IMR-90 (cell line): ENCODE results near the gene AGAP1. TPM values are rescaled to one million over a fixed set of nuclear protein-coding genes. Genes with fewer than 3 reads are reported as not detected.

Source experiments
- ATAC-seq: fragments of 200-7000 bp; cut with Tn5 transposase; 2 replicates; pipeline ENCODE4 v1.9.1; 2020; ENCODE audit warnings: low read depth, mild to moderate bottlenecking, moderate library complexity
- BruUV-seq: library from RNA; stranded (reverse); fragments of 400-500 nt; replicated peaks from 2 replicates; lab custom pipeline; 2021; lab: Mats Ljungman, UMichigan
- CTCF ChIA-PET: fragments of 300-600 bp; formaldehyde crosslinking; extraction: SDS; loops from one replicate; lab custom pipeline; 2021; ENCODE audit warnings: antibody characterized with exemption; lab: Yijun Ruan, JAX
- POLR2A ChIA-PET: fragments of 300-600 bp; sonication (Branson Sonifier 250); formaldehyde crosslinking; loops from one replicate; lab custom pipeline; 2022; ENCODE audit warnings: antibody characterized with exemption; ENCODE audit not compliant: unreplicated experiment; lab: Charles Lee
- DNase-seq: peaks from one replicate; pipeline ENCODE4 v3.0.0; 2013
- H2AFZ ChIP-seq: replicated peaks from 2 replicates; pipeline ENCODE3; 2013; ENCODE audit warnings: low read length, mild to moderate bottlenecking; ENCODE audit not compliant: poor library complexity
- H2AK5ac ChIP-seq: 2 replicates; pipeline ENCODE4 v1.6.1; 2013; ENCODE audit warnings: low read depth, low read length, inconsistent platforms
- H2AK9ac ChIP-seq: replicated peaks from 2 replicates; pipeline ENCODE3; 2013; ENCODE audit warnings: mild to moderate bottlenecking, low read depth, low read length, moderate library complexity; ENCODE audit not compliant: poor library complexity
- H2BK120ac ChIP-seq: 2 replicates; pipeline ENCODE4 v1.6.1; 2013; ENCODE audit warnings: low read depth, low read length, inconsistent platforms
- H2BK15ac ChIP-seq: 3 replicates; pipeline ENCODE4 v1.6.1; 2013; ENCODE audit warnings: low read depth, low read length, inconsistent platforms
- H2BK20ac ChIP-seq: 2 replicates; pipeline ENCODE4 v1.6.1; 2013; ENCODE audit warnings: low read depth, mild to moderate bottlenecking, inconsistent platforms, low read length, moderate library complexity
- H2BK5ac ChIP-seq: 2 replicates; pipeline ENCODE4 v1.6.1; 2013; ENCODE audit warnings: mild to moderate bottlenecking, low read depth, low read length, inconsistent platforms; ENCODE audit not compliant: poor library complexity, severe bottlenecking
- H3K14ac ChIP-seq: replicated peaks from 2 replicates; pipeline ENCODE4 v1.6.1; 2013; ENCODE audit warnings: low read depth, low read length, inconsistent platforms
- H3K18ac ChIP-seq: 2 replicates; pipeline ENCODE4 v1.6.1; 2013; ENCODE audit warnings: low read depth, low read length, control low read depth
- H3K23ac ChIP-seq: 2 replicates; pipeline ENCODE4 v1.6.1; 2013; ENCODE audit warnings: low read depth, low read length, inconsistent platforms
- H3K27ac ChIP-seq: 2 replicates; pipeline ENCODE4 v1.5.1; 2013; ENCODE audit warnings: mild to moderate bottlenecking, control low read depth, low read length; ENCODE audit not compliant: insufficient read depth
- H3K27me3 ChIP-seq: 2 replicates; pipeline ENCODE4 v1.6.1; 2013; ENCODE audit warnings: low read length; ENCODE audit not compliant: control insufficient read depth, insufficient read depth
- H3K36me3 ChIP-seq: 2 replicates; pipeline ENCODE4 v1.6.1; 2013; ENCODE audit warnings: low read length, mixed read lengths; ENCODE audit not compliant: control insufficient read depth, insufficient read depth
- H3K4ac ChIP-seq: 2 replicates; pipeline ENCODE4 v1.6.1; 2013; ENCODE audit warnings: low read depth, low read length, inconsistent platforms
- H3K4me1 ChIP-seq: 2 replicates; pipeline ENCODE4 v1.6.1; 2013; ENCODE audit warnings: low read length, mixed read lengths; ENCODE audit not compliant: control insufficient read depth, insufficient read depth
- H3K4me2 ChIP-seq: 2 replicates; pipeline ENCODE4 v1.6.1; 2013; ENCODE audit warnings: low read depth, mild to moderate bottlenecking, control low read depth, low read length, moderate library complexity
- H3K4me3 ChIP-seq: 2 replicates; pipeline ENCODE4 v1.5.1; 2013; ENCODE audit warnings: low read depth, mild to moderate bottlenecking, control low read depth, low read length, moderate library complexity; ENCODE audit not compliant: insufficient read depth
- H3K56ac ChIP-seq: 2 replicates; pipeline ENCODE4 v1.6.1; 2013; ENCODE audit warnings: low read length, inconsistent platforms; ENCODE audit not compliant: insufficient read depth; ENCODE audit errors: extremely low read depth
- H3K79me1 ChIP-seq, 2 experiments: 2 replicates each; pipeline ENCODE4 v1.6.1; 2013; ENCODE audit warnings: low read length in 2 of 2, inconsistent platforms in 1 of 2, low read depth in 1 of 2
- H3K9ac ChIP-seq: 2 replicates; pipeline ENCODE4 v1.6.1; 2013; ENCODE audit warnings: low read depth, low read length, control low read depth
- H3K9me1 ChIP-seq: 2 replicates; pipeline ENCODE4 v1.6.1; 2013; ENCODE audit warnings: low read length, inconsistent platforms; ENCODE audit not compliant: insufficient read depth
- H3K9me3 ChIP-seq: 2 replicates; pipeline ENCODE4 v1.6.1; 2013; ENCODE audit warnings: low read length; ENCODE audit not compliant: control insufficient read depth, insufficient read depth
- H4K20me1 ChIP-seq: 2 replicates; pipeline ENCODE4 v1.6.1; 2013; ENCODE audit warnings: low read length, inconsistent platforms; ENCODE audit not compliant: insufficient read depth
- H4K5ac ChIP-seq: 2 replicates; pipeline ENCODE4 v1.6.1; 2013; ENCODE audit warnings: mild to moderate bottlenecking, low read depth, low read length, control low read depth
- H4K8ac ChIP-seq, 2 experiments: 2 replicates each; pipeline ENCODE4 v1.6.1; 2013; ENCODE audit warnings: low read depth in 2 of 2, low read length in 2 of 2, control low read depth in 1 of 2, inconsistent platforms in 1 of 2
- H4K91ac ChIP-seq: 2 replicates; pipeline ENCODE4 v1.6.1; 2013; ENCODE audit warnings: low read depth, low read length, inconsistent platforms; ENCODE audit not compliant: insufficient read depth
- BHLHE40 ChIP-seq: fragments of 150-350 bp; IDR thresholded peaks from 2 replicates; pipeline ENCODE4 v1.6.1; 2016; ENCODE audit warnings: mild to moderate bottlenecking, low read depth, low read length
- CEBPB ChIP-seq: IDR thresholded peaks from 2 replicates; pipeline ENCODE4 v1.6.1; 2012; ENCODE audit warnings: low read depth, low read length, improper control_type of control experiment
- CHD1 ChIP-seq: IDR thresholded peaks from 2 replicates; pipeline ENCODE4 v1.6.1; 2012; ENCODE audit warnings: low read depth, low read length, improper control_type of control experiment
- ELK1 ChIP-seq: fragments of 150-350 bp; IDR thresholded peaks from 2 replicates; pipeline ENCODE4 v1.6.1; 2016; ENCODE audit warnings: low read depth, mild to moderate bottlenecking, low read length, moderate library complexity, borderline replicate concordance
- FOS ChIP-seq: fragments of 150-350 bp; IDR thresholded peaks from 2 replicates; pipeline ENCODE4 v1.6.1; 2016; ENCODE audit warnings: low read depth, low read length
- MAZ ChIP-seq: IDR thresholded peaks from 2 replicates; pipeline ENCODE4 v1.6.1; 2012; ENCODE audit warnings: low read depth, mild to moderate bottlenecking, low read length, improper control_type of control experiment, moderate library complexity, borderline replicate concordance
- MXI1 ChIP-seq: IDR thresholded peaks from 2 replicates; pipeline ENCODE4 v1.6.1; 2012; ENCODE audit warnings: low read depth, mild to moderate bottlenecking, low read length, moderate library complexity, borderline replicate concordance
- NFE2L2 ChIP-seq: fragments of 150-350 bp; IDR thresholded peaks from 2 replicates; pipeline ENCODE4 v1.6.1; 2016; ENCODE audit warnings: low read depth, mild to moderate bottlenecking, low read length
- POLR2A ChIP-seq: IDR thresholded peaks from 2 replicates; pipeline ENCODE4 v1.6.1; 2012; ENCODE audit warnings: mild to moderate bottlenecking, low read depth, low read length
- RAD21 ChIP-seq: IDR thresholded peaks from 2 replicates; pipeline ENCODE4 v1.6.1; 2012; ENCODE audit warnings: low read length, improper control_type of control experiment
- RCOR1 ChIP-seq: IDR thresholded peaks from 2 replicates; pipeline ENCODE4 v1.6.1; 2012; ENCODE audit warnings: mild to moderate bottlenecking, low read length, improper control_type of control experiment; ENCODE audit not compliant: insufficient replicate concordance
- RFX5 ChIP-seq: IDR thresholded peaks from 2 replicates; pipeline ENCODE4 v1.8.0; 2012; ENCODE audit warnings: low read depth, mild to moderate bottlenecking, low read length, moderate library complexity
- SMC3 ChIP-seq: fragments of 150-350 bp; IDR thresholded peaks from 2 replicates; pipeline ENCODE4 v1.6.1; 2016; ENCODE audit warnings: low read depth, mild to moderate bottlenecking, antibody characterized with exemption, low read length, moderate library complexity
- USF2 ChIP-seq: fragments of 150-350 bp; IDR thresholded peaks from 2 replicates; pipeline ENCODE4 v1.6.1; 2017; ENCODE audit warnings: mild to moderate bottlenecking, antibody characterized with exemption, low read length, low read depth
- WGBS, 2 experiments: methylation state at CpG; one replicate each; pipeline versions ENCODE4 v1.1.5 to v1.1.7; 2013; ENCODE audit warnings: missing lambda C conversion rate in 2 of 2; ENCODE audit not compliant: insufficient read length in 1 of 2; ENCODE audit errors: extremely low coverage in 2 of 2; 5-methylcytosine and 5-hydroxymethylcytosine counted together
- dilution Hi-C: fragments of 300-500 bp; cut with HindIII; formaldehyde crosslinking; loops from one replicate; pipeline ENCODE4 v1.14.3; 2018; ENCODE audit warnings: low sequenced_read_pairs; ENCODE audit not compliant: unreplicated experiment
- in situ Hi-C: fragments of 300-500 bp; cut with MboI; formaldehyde crosslinking; loops from 3 replicates; pipeline ENCODE4 v1.14.3; 2019; ENCODE audit warnings: low sequenced_read_pairs, inconsistent platforms, mixed read lengths
- intact Hi-C: fragments of 100-400 bp; cut with micrococcal nuclease; formaldehyde crosslinking; loops from 2 replicates; pipeline ENCODE4 v1.10.0; 2022
- polyA plus RNA-seq, 3 experiments: library from polyadenylated mRNA; depleted of rRNA; stranded (reverse); fragments of >200 nt; gene quantifications; 2 replicates each; pipeline ENCODE4 v1.2.3, GENCODE V29; 2012; ENCODE audit warnings: low replicate concordance in 1 of 3
- total RNA-seq: library from RNA; depleted of rRNA; stranded (reverse); fragments of >200 nt; gene quantifications from 2 replicates; pipeline ENCODE4 v1.2.3, GENCODE V29; 2012

AGAP1 gene
- total and polyA plus RNA-seq, 2 of the 4 experiments (the other 2 are of a cell fraction) = 15.1 to 16.4 TPM

- in situ Hi-C loops = no loop called here
- no TSS peak for BruUV-seq
Measured at GRCh38 chr2:235922839-235923238, 429.0 kb downstream of the AGAP1 start.

More at GRCh38 chr2:235922839-235923238, 429.0 kb downstream of the AGAP1 start:
- Histone ChIP-seq H3K18ac (no peak overlapping the region), H3K9me1 (peaks cover 10% of the 10 kb centered on the region; the same call in 1 of the 2 replicates), H3K23ac (no peak overlapping the region), H3K4me2 (no peak overlapping the region), H4K91ac (no peak overlapping the region), H3K14ac (no peak overlapping the region), H3K9me3 (no peaks in the 10 kb centered on the region), H3K27ac (no peak overlapping the region), H2BK120ac (no peak overlapping the region), H2BK20ac (no peak overlapping the region), H3K56ac (no peak overlapping the region), H4K20me1 (no peaks in the 10 kb centered on the region; the same call in 1 of the 2 replicates), H3K4me1 (no peaks in the 10 kb centered on the region), H3K4ac (no peak overlapping the region), H2AK5ac (no peak overlapping the region), H4K8ac (no peak overlapping the region), H2BK15ac (no peak overlapping the region), H2AFZ (no peak overlapping the region), H2AK9ac (no peak overlapping the region), H4K5ac (no peak overlapping the region), H3K79me1 (no peaks in the 10 kb centered on the region), H3K27me3 (no peaks in the 10 kb centered on the region), H3K36me3 (no peaks in the 10 kb centered on the region), H3K4me3 (no peak overlapping the region), H3K9ac (no peak overlapping the region), H2BK5ac (no peak overlapping the region)
- DNase-seq (no peak), ATAC-seq (no peak)
- CTCF ChIA-PET = no interaction called here
- dilution Hi-C loops (no loop called here), intact Hi-C loops (no loop called here)
- TF ChIP-seq FOS = no peak
- no peak for TF ChIP-seq BHLHE40
- no peak for TF ChIP-seq POLR2A
- no peak for TF ChIP-seq ELK1
- TF ChIP-seq USF2 = no peak
- TF ChIP-seq CEBPB = no peak
- TF ChIP-seq CHD1 = no peak
- no peak for TF ChIP-seq NFE2L2
- TF ChIP-seq RCOR1 = no peak
- TF ChIP-seq SMC3 = no peak
- TF ChIP-seq RAD21 = no peak
- TF ChIP-seq MXI1 = no peak
- no peak for TF ChIP-seq RFX5
- TF ChIP-seq MAZ = no peak
- 89% methylated on average over 7 of the region's 10 CpGs; no CpG with 5 or more reads in 1 of the 2 experiments for WGBS, 2 experiments
- POLR2A ChIA-PET = no interaction called here
